Endothelial cell of umbilical vein (primary cell): ENCODE data around the gene TTC21A. TPM values are rescaled to one million over a fixed set of nuclear protein-coding genes. Genes with fewer than 3 reads are reported as not detected.

Experiments used
- BruUV-seq: library from RNA; stranded (reverse); fragments of 400-500 nt; replicated peaks from 2 replicates; lab custom pipeline; 2021; lab: Mats Ljungman, UMichigan
- CTCF ChIA-PET: fragments of 300-600, 350-600 bp; sonication (Branson Sonifier 250); formaldehyde crosslinking; loops from one replicate; lab custom pipeline; 2021; ENCODE audit warnings: antibody characterized with exemption, inconsistent platforms; lab: Charles Lee
- POLR2A ChIA-PET: fragments of 300-600, 350-600 bp; sonication (Branson Sonifier 250); formaldehyde crosslinking; loops from one replicate; lab custom pipeline; 2021; ENCODE audit warnings: antibody characterized with exemption, inconsistent platforms; lab: Charles Lee
- DNase-seq: peaks from one replicate; pipeline ENCODE4 v3.0.0-alpha.2; 2011; ENCODE audit warnings: low read depth, low spot score
- FAIRE-seq: peaks from 2 replicates; lab custom pipeline; 2011; peaks lifted over from hg19 to GRCh38; lab: Jason Lieb, UNC
- H2AFZ ChIP-seq: 2 replicates; pipeline ENCODE4 v1.6.0; 2012; ENCODE audit warnings: low read depth, low read length, control low read depth, inconsistent platforms
- H3K27ac ChIP-seq: 2 replicates; pipeline ENCODE4 v1.5.1; 2011; ENCODE audit warnings: low read depth, mild to moderate bottlenecking, control low read depth, low read length, moderate library complexity; ENCODE audit not compliant: insufficient read depth
- H3K27me3 ChIP-seq, 2 experiments: 2 replicates each; pipeline versions ENCODE4 v1.6.0 to v1.6.1; 2011; ENCODE audit warnings: low read length in 2 of 2, mixed read lengths in 1 of 2; ENCODE audit not compliant: control insufficient read depth in 2 of 2, insufficient read depth in 2 of 2
- H3K36me3 ChIP-seq, 2 experiments: 2 replicates in 1 of 2; 3 replicates in 1 of 2; pipeline ENCODE4 v1.5.1; 2011; ENCODE audit warnings: low read length in 2 of 2, mild to moderate bottlenecking in 1 of 2, moderate library complexity in 1 of 2; ENCODE audit not compliant: control insufficient read depth in 2 of 2, insufficient read depth in 2 of 2; ENCODE audit errors: extremely low read depth in 1 of 2
- H3K4me1 ChIP-seq: 3 replicates; pipeline ENCODE4 v1.5.1; 2011; ENCODE audit warnings: mild to moderate bottlenecking, low read length; ENCODE audit not compliant: control insufficient read depth, insufficient read depth; ENCODE audit errors: extremely low read depth
- H3K4me2 ChIP-seq: 2 replicates; pipeline ENCODE4 v1.6.1; 2011; ENCODE audit warnings: low read length, control low read depth, mixed read lengths; ENCODE audit not compliant: insufficient read depth
- H3K4me3 ChIP-seq, 3 experiments: fragments of 200-600 bp in 1 of 3; sonication (generic), shearing (Covaris generic) in 1 of 3; replicated peaks in 1 of 3; 2 replicates each; pipeline ENCODE4 v1.5.1; 2011 to 2016; ENCODE audit warnings: control low read depth in 3 of 3, low read length in 3 of 3, mild to moderate bottlenecking in 2 of 3, inconsistent platforms in 1 of 3, low read depth in 1 of 3, moderate library complexity in 1 of 3; ENCODE audit not compliant: insufficient read depth in 1 of 3
- H3K79me2 ChIP-seq: 2 replicates; pipeline ENCODE4 v1.6.0; 2012; ENCODE audit warnings: low read length, inconsistent platforms; ENCODE audit not compliant: control insufficient read depth, insufficient read depth
- H3K9ac ChIP-seq: replicated peaks from 2 replicates; pipeline ENCODE3; 2011; ENCODE audit warnings: low read length, control low read depth; ENCODE audit not compliant: insufficient read depth; ENCODE audit errors: extremely low read depth
- H3K9me1 ChIP-seq: replicated peaks from 3 replicates; pipeline ENCODE4 v1.6.0; 2011; ENCODE audit warnings: mild to moderate bottlenecking, low read length; ENCODE audit not compliant: control insufficient read depth, insufficient read depth; ENCODE audit errors: extremely low read depth
- H3K9me3 ChIP-seq: replicated peaks from 2 replicates; pipeline ENCODE4 v1.5.1; 2012; ENCODE audit warnings: low read length, inconsistent platforms; ENCODE audit not compliant: control insufficient read depth, insufficient read depth
- H4K20me1 ChIP-seq: replicated peaks from 2 replicates; pipeline ENCODE3; 2011; ENCODE audit warnings: mild to moderate bottlenecking, low read length; ENCODE audit not compliant: control insufficient read depth, insufficient read depth; ENCODE audit errors: extremely low read depth
- CTCF ChIP-seq, 2 donors: IDR thresholded peaks; 1 replicate in 1 of 2; 2 replicates in 1 of 2; pipeline ENCODE4 v1.5.1; 2011; ENCODE audit warnings: low read length in 2 of 2, mild to moderate bottlenecking in 2 of 2, moderate library complexity in 2 of 2, control low read depth in 1 of 2, inconsistent platforms in 1 of 2, low read depth in 1 of 2; ENCODE audit not compliant: insufficient read depth in 1 of 2; ENCODE audit errors: extremely low read depth in 1 of 2
- EZH2 ChIP-seq: IDR thresholded peaks from 2 replicates; pipeline ENCODE4 v1.6.1; 2012; ENCODE audit warnings: borderline replicate concordance, low read depth, mild to moderate bottlenecking, moderate library complexity, low read length, inconsistent platforms; ENCODE audit not compliant: severe bottlenecking
- GATA2 ChIP-seq: IDR thresholded peaks from 2 replicates; pipeline ENCODE4 v1.7.0; 2011; ENCODE audit warnings: low read depth, mild to moderate bottlenecking, moderate library complexity, mixed read lengths, low read length; ENCODE audit not compliant: insufficient read length, insufficient read depth
- JUN ChIP-seq: IDR thresholded peaks from 2 replicates; pipeline ENCODE4 v1.6.1; 2011; ENCODE audit warnings: borderline replicate concordance, low read depth; ENCODE audit not compliant: insufficient read length, insufficient read depth
- POLR2A ChIP-seq: IDR thresholded peaks from 2 replicates; pipeline ENCODE4 v1.6.1; 2012; ENCODE audit warnings: low read depth, mild to moderate bottlenecking, control low read depth, low read length
- POLR2AphosphoS5 ChIP-seq: IDR thresholded peaks from 2 replicates; pipeline ENCODE4 v1.6.1; 2012; ENCODE audit warnings: low read depth, mild to moderate bottlenecking, control low read depth, low read length, moderate library complexity; ENCODE audit not compliant: insufficient read depth
- dilution Hi-C: fragments of 300-500 bp; cut with MboI; formaldehyde crosslinking; loops from one replicate; pipeline ENCODE4 v1.15.0; 2019; ENCODE audit warnings: low sequenced_read_pairs; ENCODE audit not compliant: extremely low pct_ligation_motif_present
- intact Hi-C: fragments of 100-400 bp; cut with micrococcal nuclease; formaldehyde crosslinking; loops from one replicate; pipeline ENCODE4 v1.10.0; 2022
- polyA plus RNA-seq, 4 experiments: library from polyadenylated mRNA; depleted of rRNA in 3 of 4; stranded (reverse) in 3 of 4; unstranded in 1 of 4; fragments of >200 nt; gene quantifications; 2 replicates each; pipeline versions ENCODE4 v1.2.1 to v1.2.3, GENCODE V29; 2011 to 2012; ENCODE audit warnings: missing spikeins in 1 of 4
- total RNA-seq: library from RNA; stranded (reverse); gene quantifications from 2 replicates; pipeline ENCODE4 v1.2.3, GENCODE V29; 2021
- TF ChIP-seq, protein P1 (sequence below): IDR thresholded peaks from 2 replicates; pipeline ENCODE4 v1.6.1; 2011; ENCODE audit not compliant: insufficient read depth, insufficient read length

The TTC21A gene
- total and polyA plus RNA-seq, 2 donors (not counting 3 experiments of a cell fraction or from before 2014, with no cell fraction given): 4.7 to 7.8 TPM

DNA sequence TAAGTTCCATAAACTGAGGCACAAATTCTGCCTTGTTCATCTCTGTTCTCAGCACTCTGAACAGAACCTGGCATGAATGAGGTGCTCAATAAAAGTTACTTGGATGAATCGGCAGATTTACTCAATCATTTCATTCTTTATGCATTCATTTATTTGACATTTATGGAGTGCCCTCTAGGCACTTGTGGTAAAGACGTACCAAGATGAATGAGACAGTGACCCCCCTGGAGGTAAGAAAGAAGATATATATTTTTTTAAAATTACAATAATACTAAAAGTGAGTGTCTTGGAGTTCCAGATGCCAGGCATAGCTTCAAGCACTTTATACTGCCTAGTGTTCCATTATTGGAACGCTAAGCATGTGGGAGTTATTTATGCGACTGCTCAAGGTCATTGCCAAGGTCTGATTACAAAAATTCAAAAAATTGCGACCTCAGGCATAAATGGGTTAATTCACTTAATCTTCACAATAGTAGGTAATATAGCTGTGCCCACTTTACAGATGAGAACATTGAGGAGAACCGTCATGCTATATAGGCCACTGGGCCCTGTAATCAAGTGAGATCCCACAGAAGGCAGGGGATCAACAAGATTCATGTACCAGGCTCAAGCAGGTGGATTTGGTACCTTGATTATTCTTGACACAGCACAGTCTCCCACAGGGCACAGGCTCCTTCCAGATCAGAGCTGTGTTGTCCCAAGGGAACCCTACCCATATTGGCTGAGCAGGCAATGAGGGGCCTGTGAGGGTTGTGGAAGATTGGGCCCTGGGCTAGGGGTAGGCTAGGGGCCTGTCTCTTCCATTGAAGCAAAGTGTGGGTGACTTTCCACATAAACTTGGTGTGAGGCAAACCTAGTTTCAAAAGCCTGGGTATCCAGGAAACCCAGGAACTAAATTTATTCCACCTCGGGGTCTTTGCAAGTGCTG lies 74.2 kb downstream of the TTC21A start:
- BruUV-seq: no TSS peak
- dilution Hi-C loops: no loop called here
- Histone ChIP-seq H3K9me3 (no peaks in the 10 kb centered on the region), H3K4me3 (no peak overlapping the region), H3K4me1 (peaks cover 25% of the 10 kb centered on the region), H3K27me3 (no peaks in the 10 kb centered on the region), H2AFZ (no peak overlapping the region), H3K79me2 (no peaks in the 10 kb centered on the region), H3K27ac (no peak overlapping the region), H3K9me1 (no peaks in the 10 kb centered on the region), H3K4me2 (no peak overlapping the region), H3K36me3 (no peaks in the 10 kb centered on the region), H4K20me1 (no peaks in the 10 kb centered on the region), H3K9ac (no peak overlapping the region)
- FAIRE-seq: no peak
- TF ChIP-seq CTCF (IDR thresholded peaks at IDR 0.05; ENCODE audit: extremely low read depth in 1 of 2, insufficient read depth in 1 of 2, low read depth in 1 of 2, low read length in 2 of 2): no peak
- no peak for TF ChIP-seq JUN
- TF ChIP-seq POLR2A: no peak
- TF ChIP-seq POLR2AphosphoS5: no peak
- TF ChIP-seq, protein P1, sequence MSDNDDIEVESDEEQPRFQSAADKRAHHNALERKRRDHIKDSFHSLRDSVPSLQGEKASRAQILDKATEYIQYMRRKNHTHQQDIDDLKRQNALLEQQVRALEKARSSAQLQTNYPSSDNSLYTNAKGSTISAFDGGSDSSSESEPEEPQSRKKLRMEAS: no peak
- TF ChIP-seq EZH2: no peak
- TF ChIP-seq GATA2: no peak
- CTCF ChIA-PET: interaction anchor here (1.0 to 1.8 kb wide), 2 partner anchors 56 to 110 kb away, joined by 3 to 9 read pairs; no protein-coding TSS in a partner anchor
- intact Hi-C loops: no loop called here
- POLR2A ChIA-PET: no interaction called here
- DNase-seq: no peak
